Neutrophil (primary cell): ENCODE measurements around the gene KRTAP1-3.

Experiments
- H3K27ac ChIP-seq: fragments of 200-600 bp; sonication (generic); 2 replicates; pipeline ENCODE4 v1.5.1; 2016; ENCODE audit warnings: mild to moderate bottlenecking, moderate library complexity
- H3K27me3 ChIP-seq: fragments of 200-600 bp; sonication (generic); 2 replicates; pipeline ENCODE4 v1.6.0; 2016; ENCODE audit warnings: mild to moderate bottlenecking
- H3K36me3 ChIP-seq: fragments of 200-600 bp; sonication (generic); 2 replicates; pipeline ENCODE4 v1.5.1; 2017
- H3K4me1 ChIP-seq, 2 experiments: fragments of 200-600 bp in 1 of 2; sonication (generic) in 1 of 2; 1 replicate in 1 of 2; 2 replicates in 1 of 2; pipeline versions ENCODE4 v1.5.1 to v1.6.1; 2013 to 2016; ENCODE audit warnings: low read depth in 1 of 2, low read length in 1 of 2, mild to moderate bottlenecking in 1 of 2, moderate library complexity in 1 of 2; ENCODE audit not compliant: control insufficient read depth in 1 of 2, insufficient read depth in 1 of 2
- H3K4me3 ChIP-seq, 2 experiments: fragments of 200-600 bp in 1 of 2; sonication (generic) in 1 of 2; 1 replicate in 1 of 2; 2 replicates in 1 of 2; pipeline ENCODE4 v1.5.1; 2013 to 2016; ENCODE audit warnings: low read depth in 1 of 2, low read length in 1 of 2, mild to moderate bottlenecking in 1 of 2, moderate library complexity in 1 of 2
- H3K9me3 ChIP-seq: fragments of 200-600 bp; sonication (generic); 2 replicates; pipeline ENCODE4 v1.5.1; 2016
- TF ChIP-seq, protein P1 (sequence below): fragments of 200-600 bp; sonication (generic); IDR thresholded peaks from 2 replicates; pipeline ENCODE4 v1.5.1; 2016; ENCODE audit warnings: antibody characterized with exemption

Gene KRTAP1-3

DNA sequence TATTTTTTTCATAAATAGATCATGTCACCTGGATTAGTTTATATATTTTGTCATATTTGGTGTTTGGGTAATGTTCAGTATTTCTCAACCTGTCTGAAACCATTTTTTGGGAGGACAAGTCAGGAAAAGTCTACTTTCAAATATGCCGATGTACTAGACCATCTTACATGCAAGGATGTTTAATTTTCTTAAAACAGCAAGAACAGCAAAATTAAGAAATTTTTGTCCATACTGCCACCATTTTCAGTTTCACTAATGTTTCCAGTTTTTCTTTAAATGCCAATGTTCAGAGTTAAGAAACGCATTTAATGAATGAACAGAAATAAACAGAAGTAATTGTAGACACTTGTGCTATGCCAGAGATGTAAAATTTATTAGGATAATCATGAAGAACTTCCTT, 41.6 kb downstream of the KRTAP1-3 start:
- Histone ChIP-seq H3K27ac (no peak overlapping the region), H3K36me3 (no peaks in the 10 kb centered on the region), H3K27me3 (peaks cover 42% of the 10 kb centered on the region), H3K4me1 (peaks cover 0 to 1% of the 10 kb centered on the region in 2 experiments), H3K9me3 (no peaks in the 10 kb centered on the region), H3K4me3 (no peak overlapping the region)
- TF ChIP-seq, protein P1, sequence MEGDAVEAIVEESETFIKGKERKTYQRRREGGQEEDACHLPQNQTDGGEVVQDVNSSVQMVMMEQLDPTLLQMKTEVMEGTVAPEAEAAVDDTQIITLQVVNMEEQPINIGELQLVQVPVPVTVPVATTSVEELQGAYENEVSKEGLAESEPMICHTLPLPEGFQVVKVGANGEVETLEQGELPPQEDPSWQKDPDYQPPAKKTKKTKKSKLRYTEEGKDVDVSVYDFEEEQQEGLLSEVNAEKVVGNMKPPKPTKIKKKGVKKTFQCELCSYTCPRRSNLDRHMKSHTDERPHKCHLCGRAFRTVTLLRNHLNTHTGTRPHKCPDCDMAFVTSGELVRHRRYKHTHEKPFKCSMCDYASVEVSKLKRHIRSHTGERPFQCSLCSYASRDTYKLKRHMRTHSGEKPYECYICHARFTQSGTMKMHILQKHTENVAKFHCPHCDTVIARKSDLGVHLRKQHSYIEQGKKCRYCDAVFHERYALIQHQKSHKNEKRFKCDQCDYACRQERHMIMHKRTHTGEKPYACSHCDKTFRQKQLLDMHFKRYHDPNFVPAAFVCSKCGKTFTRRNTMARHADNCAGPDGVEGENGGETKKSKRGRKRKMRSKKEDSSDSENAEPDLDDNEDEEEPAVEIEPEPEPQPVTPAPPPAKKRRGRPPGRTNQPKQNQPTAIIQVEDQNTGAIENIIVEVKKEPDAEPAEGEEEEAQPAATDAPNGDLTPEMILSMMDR: no peak

DNA sequence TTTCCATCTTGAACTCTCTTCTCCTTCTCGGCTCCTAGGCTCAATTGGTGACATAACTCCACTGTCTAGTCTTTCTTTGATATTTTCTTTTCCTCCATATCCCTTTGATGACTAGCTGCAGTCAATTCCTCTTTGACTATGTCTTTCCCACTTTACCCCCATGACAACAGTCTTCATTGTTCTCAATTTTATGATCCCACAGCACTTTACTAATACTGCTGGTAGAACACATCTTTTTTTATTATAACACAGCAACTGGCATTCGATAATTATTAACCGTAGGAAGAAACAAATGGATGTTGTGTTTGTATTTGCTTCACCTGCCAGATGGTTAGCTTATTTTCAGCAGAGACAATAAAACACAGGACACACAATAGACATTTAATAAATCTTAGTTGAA, 42.0 kb downstream of the KRTAP1-3 start:
- Histone ChIP-seq H3K4me1 (peaks cover 0 to 5% of the 10 kb centered on the region in 2 experiments), H3K27me3 (peaks cover 37% of the 10 kb centered on the region), H3K9me3 (no peaks in the 10 kb centered on the region), H3K4me3 (no peak overlapping the region), H3K27ac (no peak overlapping the region), H3K36me3 (no peaks in the 10 kb centered on the region)
- TF ChIP-seq, protein P1: no peak

DNA sequence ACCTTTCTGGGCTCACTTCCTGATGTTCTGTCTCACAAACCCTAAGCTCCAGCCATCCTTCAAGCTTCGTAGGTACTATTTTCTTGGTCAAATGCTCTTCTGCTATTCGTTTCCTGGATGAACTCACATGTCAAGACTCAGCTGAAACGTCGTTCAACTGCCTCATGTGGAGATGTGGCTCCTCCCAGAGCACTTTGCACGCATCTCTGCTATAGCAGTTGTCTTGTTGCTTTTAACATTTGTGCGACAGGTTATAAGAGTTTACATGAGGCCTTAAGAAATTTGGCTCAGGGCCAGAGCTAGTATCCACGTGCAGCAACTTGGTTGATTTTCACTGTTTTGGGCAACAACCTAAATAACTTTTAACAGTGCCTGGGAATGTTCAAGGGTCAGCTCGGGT, 47.8 kb downstream of the KRTAP1-3 start:
- TF ChIP-seq, protein P1: no peak
- Histone ChIP-seq H3K27me3 (peaks cover 38% of the 10 kb centered on the region), H3K36me3 (no peaks in the 10 kb centered on the region), H3K4me3 (no peak overlapping the region), H3K4me1 (peaks cover 5 to 14% of the 10 kb centered on the region in 2 experiments), H3K27ac (peak overlapping the region; percentile 64), H3K9me3 (no peaks in the 10 kb centered on the region)

DNA sequence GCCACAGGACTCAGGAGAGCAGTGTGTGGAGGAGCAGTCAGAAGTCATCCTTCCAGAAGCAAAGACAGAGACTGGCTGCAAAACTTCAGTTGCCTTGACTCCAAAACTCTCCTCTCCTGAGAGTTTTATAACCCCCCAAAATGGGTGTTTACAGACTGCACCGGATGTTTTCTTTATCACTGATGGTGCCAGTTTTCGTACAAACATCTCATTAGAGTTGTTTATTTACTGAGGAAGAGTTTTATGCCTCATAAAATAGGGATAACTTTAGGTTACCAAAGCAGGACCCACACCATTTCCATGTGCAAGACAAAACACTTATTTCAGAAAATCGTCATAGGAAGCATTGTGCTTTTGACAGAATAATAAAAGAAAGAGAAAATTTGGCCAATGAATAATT, 50.4 kb downstream of the KRTAP1-3 start, which contains the start of gene KRT40:
Gene KRT40, minus strand, starts transcription at position 101 of the 400 bp plus-strand sequence. Its CDS starts 53 bp downstream, at position 48.
- Histone ChIP-seq H3K36me3 (no peaks in the 10 kb centered on the region), H3K4me1 (peaks cover 5 to 14% of the 10 kb centered on the region in 2 experiments), H3K4me3 (no peak within 1 kb of the TSS), H3K9me3 (no peaks in the 10 kb centered on the region), H3K27me3 (peaks cover 53% of the 10 kb centered on the region), H3K27ac (no peak within 1 kb of the TSS)
- TF ChIP-seq, protein P1: no peak
